ENCODE results near the gene SEL1L3. TPM values are rescaled to one million over a fixed set of nuclear protein-coding genes. Genes with fewer than 3 reads are reported as not detected.

Gene SEL1L3
- total RNA-seq (2014; rRNA removed) (31.9 and 36.1 TPM in 2 replicates), Bru-seq, nascent RNA (percentile 68 among the genes with signal in this experiment), BruChase-seq, experiment 1, labeled RNA remaining after a 6-hour chase (percentile 65 among the genes with signal in this experiment), BruChase-seq, experiment 2, labeled RNA remaining after a 2-hour chase (percentile 66 among the genes with signal in this experiment)
- long read RNA-seq, full-length matches to known transcripts = 73 of 114 reads
- long read RNA-seq, partial matches to known transcripts = 15 of 114 reads
- long read RNA-seq, other reads (novel, unspliced or antisense) = 26 of 114 reads

DNA sequence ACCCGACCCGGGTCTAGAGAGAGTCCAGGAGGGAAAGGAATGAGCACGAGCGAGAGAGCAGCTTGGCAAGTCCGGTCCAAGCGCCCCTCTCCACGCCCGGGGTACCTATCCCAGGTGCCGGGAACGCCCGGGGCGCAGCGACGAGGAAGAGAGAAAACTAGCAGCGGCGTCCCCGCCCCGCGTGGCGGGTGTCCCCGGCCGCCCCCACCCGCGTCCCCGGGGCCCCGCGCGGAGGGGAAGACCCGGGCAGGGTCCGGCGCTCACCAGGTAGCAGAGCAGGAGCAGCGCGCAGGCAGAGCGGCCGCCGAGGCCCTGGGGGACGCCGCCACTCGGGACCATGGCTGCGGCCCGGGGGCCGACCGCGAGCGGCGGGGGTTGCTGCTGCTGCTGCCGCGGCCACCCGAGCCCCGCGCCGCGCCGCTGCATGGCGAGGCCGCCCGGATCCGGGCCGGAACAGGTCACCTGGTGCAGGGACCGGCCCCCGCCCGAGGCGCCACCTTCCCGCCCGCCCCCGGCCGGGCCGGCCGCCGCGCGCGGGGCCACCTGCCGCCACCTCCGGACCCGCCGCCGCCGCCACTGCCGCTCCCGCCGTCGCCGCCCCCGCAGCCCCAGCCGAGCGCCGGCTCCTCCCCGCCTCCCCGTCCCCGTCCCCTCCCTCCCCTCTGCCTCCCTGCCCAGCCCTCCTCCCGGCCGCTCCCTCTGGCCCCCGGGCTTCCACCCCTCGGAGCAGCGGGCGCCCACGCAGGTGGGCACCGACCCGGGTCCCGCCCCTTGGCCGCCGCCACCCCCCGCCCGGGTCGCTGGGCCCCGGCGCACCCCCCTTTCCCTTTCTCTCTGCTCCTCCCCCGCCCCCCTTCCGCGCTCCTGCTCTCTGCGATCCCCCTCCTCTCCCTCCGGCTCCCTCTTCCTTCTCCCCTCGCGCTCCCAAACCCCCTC is at the start of gene SEL1L3:
Gene SEL1L3 (minus strand): TSS at position 578 of the 936 bp plus-strand sequence. CDS start 152 bp downstream, at position 426.
- no peaks in the 10 kb centered on the region for H3K27me3 ChIP-seq (ENCODE audit: low read length)
- peak within 1 kb of the TSS; percentile 35 for H3K27ac ChIP-seq (ENCODE audit: low read length)
- no TSS peak for BruUV-seq (replicated peaks)
- peak within 1 kb of the TSS; percentile 50 for H3K9ac ChIP-seq (ENCODE audit: low read length)
- H3K9me3 ChIP-seq (ENCODE audit: low read length) = no peaks in the 10 kb centered on the region
- peak within 1 kb of the TSS; percentile 92 for H3K4me2 ChIP-seq (ENCODE audit: low read length)
- H3K4me3 ChIP-seq (ENCODE audit: low read length) = peak within 1 kb of the TSS; percentile 87
- no peaks in the 10 kb centered on the region for H3F3A ChIP-seq (ENCODE audit: low read length, unreplicated experiment)
- peaks cover 21% of the 10 kb centered on the region for H3K4me1 ChIP-seq (ENCODE audit: insufficient read depth, low read length)
- DNase-seq (peak; percentile 27), ATAC-seq (peak; percentile 56)
- peaks cover 35% of the 10 kb centered on the region for H3K79me2 ChIP-seq (ENCODE audit: low read length)
- intact Hi-C loops (cut with micrococcal nuclease) = loop anchor here (2.0 kb wide), 1 partner anchor 46 kb away; no protein-coding TSS in a partner anchor
- no peaks in the 10 kb centered on the region for H4K20me1 ChIP-seq (ENCODE audit: low read length)
- H3K9me2 ChIP-seq (replicated peaks; ENCODE audit: low read length) = no peaks in the 10 kb centered on the region
- ChIA-PET POLR2A (ENCODE audit: unreplicated experiment) (no interaction called here), CTCF (no interaction called here)
- peak within 1 kb of the TSS; percentile 90 for H2AFZ ChIP-seq (ENCODE audit: low read length)
- TF ChIP-seq, protein P1, sequence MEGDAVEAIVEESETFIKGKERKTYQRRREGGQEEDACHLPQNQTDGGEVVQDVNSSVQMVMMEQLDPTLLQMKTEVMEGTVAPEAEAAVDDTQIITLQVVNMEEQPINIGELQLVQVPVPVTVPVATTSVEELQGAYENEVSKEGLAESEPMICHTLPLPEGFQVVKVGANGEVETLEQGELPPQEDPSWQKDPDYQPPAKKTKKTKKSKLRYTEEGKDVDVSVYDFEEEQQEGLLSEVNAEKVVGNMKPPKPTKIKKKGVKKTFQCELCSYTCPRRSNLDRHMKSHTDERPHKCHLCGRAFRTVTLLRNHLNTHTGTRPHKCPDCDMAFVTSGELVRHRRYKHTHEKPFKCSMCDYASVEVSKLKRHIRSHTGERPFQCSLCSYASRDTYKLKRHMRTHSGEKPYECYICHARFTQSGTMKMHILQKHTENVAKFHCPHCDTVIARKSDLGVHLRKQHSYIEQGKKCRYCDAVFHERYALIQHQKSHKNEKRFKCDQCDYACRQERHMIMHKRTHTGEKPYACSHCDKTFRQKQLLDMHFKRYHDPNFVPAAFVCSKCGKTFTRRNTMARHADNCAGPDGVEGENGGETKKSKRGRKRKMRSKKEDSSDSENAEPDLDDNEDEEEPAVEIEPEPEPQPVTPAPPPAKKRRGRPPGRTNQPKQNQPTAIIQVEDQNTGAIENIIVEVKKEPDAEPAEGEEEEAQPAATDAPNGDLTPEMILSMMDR (conservative IDR thresholded peaks at IDR 0.05; ENCODE audit: low read depth, low read length) = no peak
- no peak for TF ChIP-seq EZH2phosphoT487 (IDR thresholded peaks at IDR 0.05; ENCODE audit: borderline replicate concordance, low read length)
- TF ChIP-seq EZH2 (IDR thresholded peaks at IDR 0.05; ENCODE audit: low read length, unreplicated experiment) = no peak
- H3K36me3 ChIP-seq (ENCODE audit: low read depth, low read length) = no peaks in the 10 kb centered on the region

DNA sequence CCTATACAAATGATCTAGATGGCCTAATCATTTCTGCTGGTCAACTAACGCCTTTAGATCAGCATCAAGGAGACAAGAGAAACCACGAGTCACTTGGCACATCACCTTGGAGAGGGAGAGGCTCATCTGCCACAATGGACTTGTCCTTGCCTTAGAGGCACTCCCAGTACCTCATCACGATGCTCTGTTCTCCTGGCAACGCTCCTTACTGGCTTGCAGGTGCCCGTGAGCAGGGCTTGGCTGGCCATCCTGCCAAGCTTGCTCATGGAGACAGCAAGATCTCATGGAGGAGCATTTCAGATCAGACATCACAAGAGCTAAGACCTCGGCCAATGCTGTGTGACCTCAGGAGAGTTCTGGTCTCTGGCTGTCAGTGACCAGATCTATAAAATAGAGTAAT is 48.6 kb upstream of the SEL1L3 start:
- no TSS peak for BruUV-seq (replicated peaks)
- no peaks in the 10 kb centered on the region for H4K20me1 ChIP-seq (ENCODE audit: low read length)
- H3K4me1 ChIP-seq (ENCODE audit: insufficient read depth, low read length) = peaks cover 17% of the 10 kb centered on the region
- DNase-seq = no peak
- H3K79me2 ChIP-seq (ENCODE audit: low read length) = peaks cover 12% of the 10 kb centered on the region; the same call in 1 of the 2 replicates
- H3F3A ChIP-seq (ENCODE audit: low read length, unreplicated experiment) = no peaks in the 10 kb centered on the region
- no peak overlapping the region for H3K4me3 ChIP-seq (ENCODE audit: low read length)
- no peaks in the 10 kb centered on the region for H3K9me3 ChIP-seq (ENCODE audit: low read length)
- no peak overlapping the region for H3K9ac ChIP-seq (ENCODE audit: low read length)
- H3K36me3 ChIP-seq (ENCODE audit: low read depth, low read length) = no peaks in the 10 kb centered on the region
- H2AFZ ChIP-seq (ENCODE audit: low read length) = no peak overlapping the region
- TF ChIP-seq EZH2 (IDR thresholded peaks at IDR 0.05; ENCODE audit: low read length, unreplicated experiment) = no peak
- no peak for TF ChIP-seq EZH2phosphoT487 (IDR thresholded peaks at IDR 0.05; ENCODE audit: borderline replicate concordance, low read length)
- TF ChIP-seq, protein P1 (conservative IDR thresholded peaks at IDR 0.05; ENCODE audit: low read depth, low read length) = no peak
- ChIA-PET POLR2A (ENCODE audit: unreplicated experiment) (no interaction called here), CTCF (no interaction called here)
- no peaks in the 10 kb centered on the region for H3K9me2 ChIP-seq (replicated peaks; ENCODE audit: low read length)
- no peak overlapping the region for H3K4me2 ChIP-seq (ENCODE audit: low read length)
- ATAC-seq = no peak
- no peaks in the 10 kb centered on the region for H3K27me3 ChIP-seq (ENCODE audit: low read length)
- intact Hi-C loops (cut with micrococcal nuclease) = loop anchor here (5.0 kb wide), 1 partner anchor 44 kb away; no protein-coding TSS in a partner anchor
- no peak overlapping the region for H3K27ac ChIP-seq (ENCODE audit: low read length)

All from PC-3 (cell line).